GM12864 (cell line): ENCODE results near the gene TRIM58.

Source experiments
- DNase-seq: peaks from one replicate; pipeline ENCODE4 v3.0.0-alpha.2; 2011; ENCODE audit warnings: low read depth
- H3K4me3 ChIP-seq: 2 replicates; pipeline ENCODE4 v1.5.1; 2011; ENCODE audit warnings: mild to moderate bottlenecking, low read depth, low read length, control low read depth
- TF ChIP-seq, protein P1 (sequence below): IDR thresholded peaks from 2 replicates; pipeline ENCODE4 v1.5.1; 2011; ENCODE audit warnings: low read depth, mild to moderate bottlenecking, moderate library complexity, low read length, control low read depth, inconsistent platforms; ENCODE audit errors: missing control alignments

TRIM58 gene

DNA sequence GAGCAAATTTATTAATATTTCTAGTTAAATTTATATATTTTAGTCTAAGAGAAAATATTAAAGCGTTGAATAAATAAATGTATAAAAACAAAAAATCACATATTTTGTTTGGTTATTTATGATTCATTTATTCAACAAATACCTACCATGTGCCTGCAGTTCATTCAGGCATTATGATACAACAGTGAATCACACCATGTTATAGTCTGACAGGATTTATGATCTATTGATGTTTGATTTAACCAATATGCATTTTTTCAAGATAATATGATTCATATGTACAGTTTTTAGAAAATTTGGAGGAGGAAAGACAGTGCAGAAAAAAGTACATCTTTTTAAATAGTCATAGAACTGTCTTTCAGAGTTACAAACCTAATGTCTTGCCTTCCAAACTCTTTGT lies 7.4 kb upstream of the TRIM58 start:
- no peak for DNase-seq
- no peak overlapping the region for H3K4me3 ChIP-seq
- TF ChIP-seq, protein P1, sequence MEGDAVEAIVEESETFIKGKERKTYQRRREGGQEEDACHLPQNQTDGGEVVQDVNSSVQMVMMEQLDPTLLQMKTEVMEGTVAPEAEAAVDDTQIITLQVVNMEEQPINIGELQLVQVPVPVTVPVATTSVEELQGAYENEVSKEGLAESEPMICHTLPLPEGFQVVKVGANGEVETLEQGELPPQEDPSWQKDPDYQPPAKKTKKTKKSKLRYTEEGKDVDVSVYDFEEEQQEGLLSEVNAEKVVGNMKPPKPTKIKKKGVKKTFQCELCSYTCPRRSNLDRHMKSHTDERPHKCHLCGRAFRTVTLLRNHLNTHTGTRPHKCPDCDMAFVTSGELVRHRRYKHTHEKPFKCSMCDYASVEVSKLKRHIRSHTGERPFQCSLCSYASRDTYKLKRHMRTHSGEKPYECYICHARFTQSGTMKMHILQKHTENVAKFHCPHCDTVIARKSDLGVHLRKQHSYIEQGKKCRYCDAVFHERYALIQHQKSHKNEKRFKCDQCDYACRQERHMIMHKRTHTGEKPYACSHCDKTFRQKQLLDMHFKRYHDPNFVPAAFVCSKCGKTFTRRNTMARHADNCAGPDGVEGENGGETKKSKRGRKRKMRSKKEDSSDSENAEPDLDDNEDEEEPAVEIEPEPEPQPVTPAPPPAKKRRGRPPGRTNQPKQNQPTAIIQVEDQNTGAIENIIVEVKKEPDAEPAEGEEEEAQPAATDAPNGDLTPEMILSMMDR = no peak

DNA sequence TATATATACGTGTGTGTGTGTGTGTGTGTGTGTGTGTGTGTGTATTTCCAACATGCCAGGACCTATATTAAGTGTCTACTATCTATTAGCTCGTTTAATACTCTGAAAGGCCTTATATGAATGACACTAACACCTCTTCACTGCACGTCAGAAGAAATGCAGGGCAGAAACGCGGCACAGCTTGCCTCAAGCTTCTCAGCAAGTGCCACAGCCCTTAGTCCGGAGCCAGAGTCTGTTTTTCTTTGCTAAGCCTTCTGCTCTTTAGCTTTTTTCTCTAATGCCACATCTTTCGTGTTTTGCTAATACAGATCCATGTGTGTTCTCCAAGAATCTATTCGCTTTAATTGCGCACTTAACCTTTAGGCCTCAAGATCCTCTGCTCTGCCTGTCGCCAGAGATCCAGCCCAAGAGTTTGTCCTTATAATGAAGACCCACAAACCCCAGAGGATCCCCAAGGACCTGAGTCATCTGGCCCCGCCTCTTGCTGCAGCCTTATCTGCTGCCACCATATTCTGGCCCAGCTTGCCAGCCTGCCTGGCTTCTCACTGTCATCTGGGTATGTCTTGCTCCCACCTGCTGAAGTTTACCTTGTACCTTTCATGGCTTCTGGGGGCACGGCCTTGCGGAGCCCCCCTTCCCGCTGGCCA lies 2.0 kb upstream of the TRIM58 start:
- DNase-seq = no peak
- TF ChIP-seq, protein P1 = no peak
- no peak overlapping the region for H3K4me3 ChIP-seq

DNA sequence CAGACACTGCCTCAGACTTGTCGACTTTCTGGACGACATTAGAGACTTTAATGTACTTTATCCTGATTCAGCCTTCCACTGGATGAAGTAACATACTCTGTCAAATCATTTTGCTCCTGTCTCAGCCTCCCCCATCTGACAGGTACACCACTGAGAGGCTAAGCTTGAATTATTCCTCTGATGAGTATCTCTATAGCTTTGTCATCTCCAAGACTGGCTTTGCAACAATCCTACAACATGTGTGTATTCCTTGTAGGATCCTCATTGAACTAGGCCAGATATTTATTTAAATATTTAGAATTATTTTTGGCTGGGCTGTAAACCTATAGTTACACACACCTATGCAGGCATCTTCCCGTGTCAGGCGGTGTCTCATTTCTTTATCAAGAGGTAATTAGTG lies 1.1 kb upstream of the TRIM58 start:
- TF ChIP-seq, protein P1 = no peak
- no peak overlapping the region for H3K4me3 ChIP-seq
- DNase-seq = no peak

DNA sequence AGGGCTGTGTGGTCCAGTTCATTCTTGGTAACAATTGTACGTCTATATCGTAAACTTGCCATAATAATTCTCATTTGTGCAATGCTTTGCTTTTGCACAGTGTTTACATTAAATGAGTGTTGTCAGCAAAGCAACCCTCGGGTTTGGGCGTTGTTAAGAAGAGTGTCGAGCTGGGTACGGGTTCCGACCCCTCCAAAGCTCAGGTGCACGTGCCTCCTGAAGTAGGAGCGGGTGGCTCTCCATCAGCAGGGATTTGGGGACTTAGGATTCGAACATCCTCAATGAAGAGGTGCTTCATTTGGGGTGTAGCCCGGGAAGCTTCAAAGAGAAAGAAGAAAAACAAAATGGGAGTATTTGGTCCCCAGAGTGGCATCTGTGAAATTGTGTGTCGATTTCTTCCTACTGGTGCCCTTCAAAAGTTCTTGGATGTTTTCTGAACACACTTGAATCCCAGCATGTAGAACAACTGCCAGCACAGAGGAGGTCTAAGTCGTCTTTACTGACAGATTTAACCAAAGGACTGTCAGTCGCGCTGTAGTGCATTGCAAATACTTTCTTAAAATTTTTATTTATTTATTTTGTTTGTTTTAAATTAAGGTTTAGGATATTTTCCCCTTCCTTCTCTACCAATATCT lies 1.1 kb downstream of the TRIM58 start:
- TF ChIP-seq, protein P1 = no peak
- H3K4me3 ChIP-seq = no peak overlapping the region
- no peak for DNase-seq

DNA sequence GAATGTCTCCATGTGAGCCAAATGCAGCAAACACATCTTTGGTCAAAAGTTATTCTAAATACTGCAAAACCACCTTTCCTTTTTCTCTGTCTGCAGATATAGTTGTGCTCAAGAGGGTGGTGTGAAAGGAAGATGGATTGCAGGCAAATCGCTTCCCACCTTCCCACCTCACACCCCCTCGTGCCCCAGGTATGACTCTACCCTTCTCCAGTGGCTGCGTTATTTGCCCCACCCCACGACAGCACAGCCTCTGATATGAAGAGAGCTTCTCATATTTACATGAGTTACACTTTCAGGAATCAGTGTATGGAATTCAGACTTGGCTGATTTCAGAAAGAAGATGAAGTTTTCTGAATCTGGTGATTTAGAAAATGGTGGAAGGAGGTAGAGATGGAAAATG lies 5.8 kb downstream of the TRIM58 start:
- no peak overlapping the region for H3K4me3 ChIP-seq
- DNase-seq = no peak
- TF ChIP-seq, protein P1 = no peak

DNA sequence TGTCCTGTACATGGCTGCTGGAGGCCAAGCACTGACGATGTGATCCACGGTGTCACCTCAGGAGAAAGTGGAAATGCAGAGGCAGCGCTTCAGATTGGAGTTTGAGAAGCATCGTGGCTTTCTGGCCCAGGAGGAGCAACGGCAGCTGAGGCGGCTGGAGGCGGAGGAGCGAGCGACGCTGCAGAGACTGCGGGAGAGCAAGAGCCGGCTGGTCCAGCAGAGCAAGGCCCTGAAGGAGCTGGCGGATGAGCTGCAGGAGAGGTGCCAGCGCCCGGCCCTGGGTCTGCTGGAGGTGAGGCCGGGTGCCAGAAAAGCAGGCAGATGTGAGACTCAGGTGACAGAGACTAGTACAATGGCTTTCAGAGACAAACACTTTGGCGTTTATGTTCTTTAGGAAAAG lies 7.7 kb downstream of the TRIM58 start:
- TF ChIP-seq, protein P1 = no peak
- DNase-seq = no peak
- H3K4me3 ChIP-seq = no peak overlapping the region

DNA sequence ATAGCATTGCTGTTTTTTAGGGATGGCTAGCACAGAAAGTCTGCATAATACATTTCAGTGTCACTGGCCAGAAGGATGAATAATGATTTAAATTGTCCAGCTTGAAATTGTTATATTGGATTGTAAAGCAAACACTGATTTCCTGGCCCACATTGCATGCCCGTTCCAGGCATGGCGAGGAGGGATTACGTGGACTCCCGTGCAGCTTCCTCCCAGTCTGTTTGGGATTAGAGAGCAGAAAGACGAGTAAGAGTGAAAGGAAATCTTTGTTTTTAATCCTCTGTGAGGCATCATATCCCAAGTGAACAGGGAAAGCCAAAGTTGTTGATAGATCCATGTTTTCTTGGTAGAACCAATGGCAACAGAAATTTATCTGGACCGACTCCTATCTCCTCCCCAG lies 8.4 kb downstream of the TRIM58 start:
- H3K4me3 ChIP-seq = no peak overlapping the region
- TF ChIP-seq, protein P1 = no peak
- no peak for DNase-seq
